Caco-2 (cell line): ENCODE data around the gene RPLP2. TPM values are rescaled to one million over a fixed set of nuclear protein-coding genes. Genes with fewer than 3 reads are reported as not detected.

Source experiments
- BruUV-seq: library from RNA; stranded (reverse); fragments of 400-500 nt; replicated peaks from 2 replicates; lab custom pipeline; 2021; lab: Mats Ljungman, UMichigan
- CTCF ChIA-PET: fragments of 300-600 bp; sonication (Branson Sonifier 250); formaldehyde crosslinking; loops from one replicate; lab custom pipeline; 2022; ENCODE audit warnings: antibody characterized with exemption; lab: Charles Lee
- POLR2A ChIA-PET: fragments of 300-600 bp; sonication (Branson Sonifier 250); formaldehyde crosslinking; loops from one replicate; lab custom pipeline; 2022; ENCODE audit warnings: antibody characterized with exemption; lab: Charles Lee
- DNase-seq, 2 experiments: peaks; one replicate each; pipeline versions ENCODE4 v3.0.0 to v3.0.0-alpha.2; 2020 to 2022
- H3K27me3 ChIP-seq: replicated peaks from 2 replicates; pipeline ENCODE4 v1.6.0; 2011; ENCODE audit warnings: low read length; ENCODE audit not compliant: control insufficient read depth, insufficient read depth
- H3K36me3 ChIP-seq: 2 replicates; pipeline ENCODE4 v1.5.1; 2011; ENCODE audit warnings: low read length; ENCODE audit not compliant: control insufficient read depth, insufficient read depth
- H3K4me1 ChIP-seq: fragments of 250-450 bp; sonication (Bioruptor Pico); 2 replicates; pipeline ENCODE4 v1.5.1; 2020; ENCODE audit warnings: mild to moderate bottlenecking
- H3K4me3 ChIP-seq: 2 replicates; pipeline ENCODE4 v1.5.1; 2011; ENCODE audit warnings: low read depth, mild to moderate bottlenecking, control low read depth, low read length
- H3K9me3 ChIP-seq: fragments of 250-450 bp; sonication (Bioruptor Pico); 2 replicates; pipeline ENCODE4 v1.5.1; 2020; ENCODE audit warnings: mild to moderate bottlenecking, moderate library complexity
- H3K27ac Mint-ChIP-seq: one replicate; pipeline ENCODE4 v1.8.0; 2022; ENCODE audit warnings: mixed read lengths; ENCODE audit not compliant: unreplicated experiment
- H3K27me3 Mint-ChIP-seq: one replicate; pipeline ENCODE4 v1.8.0; 2022; ENCODE audit warnings: mixed read lengths; ENCODE audit not compliant: insufficient read depth, unreplicated experiment
- H3K36me3 Mint-ChIP-seq: one replicate; pipeline ENCODE4 v1.8.0; 2022; ENCODE audit warnings: mild to moderate bottlenecking, mixed read lengths; ENCODE audit not compliant: insufficient read depth, unreplicated experiment
- H3K4me1 Mint-ChIP-seq: one replicate; pipeline ENCODE4 v1.8.0; 2022; ENCODE audit warnings: low read depth, mixed read lengths; ENCODE audit not compliant: unreplicated experiment
- H3K4me3 Mint-ChIP-seq: one replicate; pipeline ENCODE4 v1.8.0; 2022; ENCODE audit warnings: mild to moderate bottlenecking, moderate library complexity, mixed read lengths; ENCODE audit not compliant: unreplicated experiment
- H3K9me3 Mint-ChIP-seq: one replicate; pipeline ENCODE4 v1.8.0; 2022; ENCODE audit warnings: mixed read lengths; ENCODE audit not compliant: unreplicated experiment
- intact Hi-C: fragments of 100-400 bp; cut with micrococcal nuclease; formaldehyde crosslinking; loops from one replicate; pipeline ENCODE4 v1.10.0; 2022; ENCODE audit not compliant: unreplicated experiment
- total RNA-seq: library from RNA; stranded (reverse); gene quantifications from 2 replicates; pipeline ENCODE4 v1.2.3, GENCODE V29; 2022
- TF ChIP-seq, protein P1 (sequence below), 2 experiments: fragments of 200-600 bp in 1 of 2; IDR thresholded peaks; 1 replicate in 1 of 2; 2 replicates in 1 of 2; pipeline versions ENCODE4 v1.5.1 to v1.8.0; 2011 to 2022; ENCODE audit warnings: antibody characterized with exemption in 1 of 2, control low read depth in 1 of 2, inconsistent platforms in 1 of 2, low read depth in 1 of 2, low read length in 1 of 2, mild to moderate bottlenecking in 1 of 2, moderate library complexity in 1 of 2; ENCODE audit not compliant: insufficient read depth in 1 of 2, severe bottlenecking in 1 of 2, unreplicated experiment in 1 of 2

The RPLP2 gene
- total RNA-seq, 1 experiment from 2014 or later = 2,622 TPM

DNA sequence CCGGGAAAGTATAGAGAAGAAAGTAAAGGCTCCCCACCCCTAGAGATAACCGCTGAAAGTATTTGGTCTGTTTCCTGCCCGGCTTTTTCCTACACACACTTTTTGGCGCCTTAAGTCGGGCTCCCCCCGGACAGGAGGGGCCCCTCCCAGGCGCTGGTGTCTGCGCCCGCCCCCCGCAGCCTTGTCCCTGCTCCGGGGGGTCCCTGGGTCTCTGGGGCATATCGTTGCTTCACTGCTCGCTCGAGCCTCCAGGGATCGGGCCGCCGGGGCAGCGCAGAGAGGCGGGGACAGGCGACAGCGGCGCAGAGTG lies 17.0 kb downstream of the RPLP2 start:
- peak overlapping the region; percentile 88 for H3K4me3 Mint-ChIP-seq
- Histone ChIP-seq H3K9me3 (no peaks in the 10 kb centered on the region), H3K36me3 (no peaks in the 10 kb centered on the region; the same call in 1 of the 2 replicates), H3K4me3 (peak overlapping the region; percentile 62), H3K27me3 (no peaks in the 10 kb centered on the region), H3K4me1 (peaks cover 40% of the 10 kb centered on the region)
- BruUV-seq = no TSS peak
- H3K27me3 Mint-ChIP-seq = no peaks in the 10 kb centered on the region
- DNase-seq = no peak
- peaks cover 35% of the 10 kb centered on the region for H3K36me3 Mint-ChIP-seq
- ChIA-PET CTCF (interaction anchor here (1.6 kb wide), 1 partner anchor 9 kb away, joined by 5 read pairs; no protein-coding TSS in a partner anchor), POLR2A (no interaction called here)
- no peaks in the 10 kb centered on the region for H3K9me3 Mint-ChIP-seq
- peaks cover 13% of the 10 kb centered on the region for H3K4me1 Mint-ChIP-seq
- H3K27ac Mint-ChIP-seq = no peak overlapping the region
- TF ChIP-seq, protein P1, sequence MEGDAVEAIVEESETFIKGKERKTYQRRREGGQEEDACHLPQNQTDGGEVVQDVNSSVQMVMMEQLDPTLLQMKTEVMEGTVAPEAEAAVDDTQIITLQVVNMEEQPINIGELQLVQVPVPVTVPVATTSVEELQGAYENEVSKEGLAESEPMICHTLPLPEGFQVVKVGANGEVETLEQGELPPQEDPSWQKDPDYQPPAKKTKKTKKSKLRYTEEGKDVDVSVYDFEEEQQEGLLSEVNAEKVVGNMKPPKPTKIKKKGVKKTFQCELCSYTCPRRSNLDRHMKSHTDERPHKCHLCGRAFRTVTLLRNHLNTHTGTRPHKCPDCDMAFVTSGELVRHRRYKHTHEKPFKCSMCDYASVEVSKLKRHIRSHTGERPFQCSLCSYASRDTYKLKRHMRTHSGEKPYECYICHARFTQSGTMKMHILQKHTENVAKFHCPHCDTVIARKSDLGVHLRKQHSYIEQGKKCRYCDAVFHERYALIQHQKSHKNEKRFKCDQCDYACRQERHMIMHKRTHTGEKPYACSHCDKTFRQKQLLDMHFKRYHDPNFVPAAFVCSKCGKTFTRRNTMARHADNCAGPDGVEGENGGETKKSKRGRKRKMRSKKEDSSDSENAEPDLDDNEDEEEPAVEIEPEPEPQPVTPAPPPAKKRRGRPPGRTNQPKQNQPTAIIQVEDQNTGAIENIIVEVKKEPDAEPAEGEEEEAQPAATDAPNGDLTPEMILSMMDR (IDR thresholded peaks at IDR 0.05; ENCODE audit: insufficient read depth in 1 of 2, low read depth in 1 of 2, low read length in 1 of 2, severe bottlenecking in 1 of 2, unreplicated experiment in 1 of 2) = no peak
- intact Hi-C loops = loop anchor here (1.0 kb wide), 1 partner anchor 7 kb away; no protein-coding TSS in a partner anchor

GRCh38 chr11:827146-827896 lies 17.6 kb downstream of the RPLP2 start:
- BruUV-seq = no TSS peak
- CTCF ChIA-PET = interaction anchor here (1.6 kb wide), 1 partner anchor 10 kb away, joined by 5 read pairs; no protein-coding TSS in a partner anchor
- no peaks in the 10 kb centered on the region for H3K27me3 ChIP-seq

DNA sequence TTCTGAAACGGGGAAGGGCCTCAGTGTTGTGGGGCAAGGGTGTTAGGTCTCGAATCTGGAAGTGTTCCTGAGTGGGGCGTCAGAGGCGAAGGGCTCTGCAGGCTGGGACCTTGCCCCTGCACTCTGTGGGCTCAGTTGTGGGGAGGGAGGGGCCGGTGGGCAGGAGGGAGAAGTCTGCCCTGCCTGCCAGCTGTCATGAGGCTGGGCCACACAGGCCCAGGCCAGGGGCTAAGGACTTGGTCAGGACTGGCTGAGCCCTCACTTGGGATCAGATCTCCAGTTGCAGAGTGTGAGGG lies 18.1 kb downstream of the RPLP2 start, which contains the start of gene CRACR2B:
CRACR2B (plus strand) TSS at position 23 of the 296 bp plus-strand sequence. CDS start 689 bp downstream, outside the sequence.
- H3K36me3 ChIP-seq = no peaks in the 10 kb centered on the region; the same call in 1 of the 2 replicates
- intact Hi-C loops = loop anchor here (1.0 kb wide), 1 partner anchor 9 kb away; no protein-coding TSS in a partner anchor
- BruUV-seq = no TSS peak
- H3K9me3 ChIP-seq = no peaks in the 10 kb centered on the region
- POLR2A ChIA-PET = interaction anchor here (1.0 to 1.3 kb wide), 2 partner anchors 9 to 17 kb away, joined by 3 to 7 read pairs; no protein-coding TSS in a partner anchor
- no peaks in the 10 kb centered on the region for H3K27me3 ChIP-seq
- TF ChIP-seq, protein P1 (IDR thresholded peaks at IDR 0.05; ENCODE audit: insufficient read depth in 1 of 2, low read depth in 1 of 2, low read length in 1 of 2, severe bottlenecking in 1 of 2, unreplicated experiment in 1 of 2) = no peak
- Mint-ChIP-seq H3K36me3 (peaks cover 30% of the 10 kb centered on the region), H3K27me3 (no peaks in the 10 kb centered on the region), H3K27ac (peak within 1 kb of the TSS; percentile 63), H3K4me1 (peaks cover 19% of the 10 kb centered on the region), H3K4me3 (peak within 1 kb of the TSS; percentile 88), H3K9me3 (no peaks in the 10 kb centered on the region)
- CTCF ChIA-PET = interaction anchor here (1.6 kb wide), 1 partner anchor 10 kb away, joined by 5 read pairs; no protein-coding TSS in a partner anchor
- peak within 1 kb of the TSS; percentile 62 for H3K4me3 ChIP-seq
- DNase-seq = no peak
- H3K4me1 ChIP-seq = peaks cover 46% of the 10 kb centered on the region

More at GRCh38 chr11:827146-827896, 17.6 kb downstream of the RPLP2 start:
- no peaks in the 10 kb centered on the region for H3K9me3 ChIP-seq
- Mint-ChIP-seq H3K4me3 (peak overlapping the region; percentile 88), H3K27me3 (no peaks in the 10 kb centered on the region), H3K27ac (peak overlapping the region; percentile 63), H3K9me3 (no peaks in the 10 kb centered on the region), H3K36me3 (peaks cover 33% of the 10 kb centered on the region), H3K4me1 (peaks cover 18% of the 10 kb centered on the region)
- TF ChIP-seq, protein P1 (IDR thresholded peaks at IDR 0.05; ENCODE audit: insufficient read depth in 1 of 2, low read depth in 1 of 2, low read length in 1 of 2, severe bottlenecking in 1 of 2, unreplicated experiment in 1 of 2) = peak in 1 of 2 experiments; percentile 1
- POLR2A ChIA-PET = interaction anchor here (0.6 to 1.3 kb wide), 3 partner anchors 8 to 28 kb away, joined by 3 to 7 read pairs (median 3); no protein-coding TSS in a partner anchor
- H3K4me3 ChIP-seq = peak overlapping the region; percentile 62
- peaks cover 45% of the 10 kb centered on the region for H3K4me1 ChIP-seq
- no peaks in the 10 kb centered on the region; the same call in 1 of the 2 replicates for H3K36me3 ChIP-seq
- peak; percentile 79 to 80 for DNase-seq
- intact Hi-C loops = loop anchor here (1.0 kb wide), 1 partner anchor 8 kb away; no protein-coding TSS in a partner anchor
